HG02763 (cell line): ENCODE measurements around the gene DNAH17.

Source experiments
- ATAC-seq: cut with Tn5 transposase; IDR thresholded peaks from one replicate; pipeline ENCODE4 v1.9.1; 2021; ENCODE audit warnings: mild to moderate bottlenecking, moderate library complexity; ENCODE audit not compliant: unreplicated experiment

DNAH17 gene

GRCh38 chr17:78550464-78550863 lies 26.7 kb downstream of the DNAH17 start:
- no peak for ATAC-seq

- no peak for ATAC-seq
Measured at GRCh38 chr17:78548725-78549124, 28.5 kb downstream of the DNAH17 start.

DNA sequence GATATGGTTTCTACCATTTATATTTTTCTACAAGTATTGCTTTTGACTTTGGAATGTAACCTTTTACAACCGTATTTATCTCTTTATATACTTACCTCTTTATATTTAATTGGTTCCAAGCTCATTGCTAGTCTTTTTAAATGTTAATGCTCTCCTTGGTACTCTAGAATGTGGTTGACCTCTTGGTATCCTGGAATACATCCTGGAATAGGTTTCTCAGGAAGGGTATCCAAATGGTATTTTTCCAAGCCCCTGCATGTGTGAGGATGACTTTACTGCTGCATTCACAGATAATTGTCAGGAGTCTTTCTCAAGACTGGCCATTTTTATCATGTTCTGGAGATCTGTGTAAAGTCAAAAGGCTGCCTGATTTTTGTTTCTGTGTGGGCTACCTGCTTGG lies 30.2 kb downstream of the DNAH17 start:
- no peak for ATAC-seq

- ATAC-seq, result no peak
Measured at GRCh38 chr17:78546476-78546875, 30.7 kb downstream of the DNAH17 start.

DNA sequence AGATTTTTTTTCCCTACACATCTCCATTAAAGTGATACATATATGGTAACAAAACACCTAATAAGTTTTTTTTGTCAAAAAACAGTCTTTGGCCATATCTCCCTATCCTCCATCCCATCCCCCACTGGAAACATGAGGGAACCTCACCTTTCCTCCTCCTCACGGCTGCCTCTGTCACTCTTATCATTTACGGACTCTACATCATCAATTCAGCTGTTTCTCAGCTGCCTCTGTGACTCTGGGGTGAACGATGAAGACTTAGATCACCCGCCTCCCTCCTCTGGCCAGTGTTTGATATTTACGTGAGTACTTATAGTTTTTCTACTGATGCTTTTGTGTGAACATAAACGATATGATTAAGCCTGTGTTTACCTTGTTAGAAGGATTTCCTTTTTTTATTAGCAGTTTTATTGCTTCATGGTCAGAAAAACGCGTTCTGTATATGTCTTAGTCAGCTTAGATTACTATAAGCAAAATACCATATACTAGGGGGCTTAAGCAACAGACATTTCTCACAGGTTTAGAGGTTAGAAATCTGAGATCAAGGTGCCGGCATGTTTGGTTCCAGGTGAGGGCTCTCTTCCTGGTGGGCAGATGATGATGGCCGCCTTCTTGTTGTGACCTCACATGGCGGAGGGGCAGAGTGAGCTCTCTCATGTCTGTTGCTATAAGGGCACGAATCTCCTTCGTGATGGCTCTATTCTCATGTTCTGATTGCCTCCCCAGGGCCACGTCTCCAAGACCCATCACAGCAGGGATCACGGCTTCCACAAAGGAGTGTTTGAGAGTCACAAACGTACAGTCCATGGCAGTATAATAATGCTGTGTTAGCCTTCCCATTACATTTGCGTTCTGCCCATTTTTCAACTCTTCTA lies 32.1 kb downstream of the DNAH17 start:
- ATAC-seq, result no peak

DNA sequence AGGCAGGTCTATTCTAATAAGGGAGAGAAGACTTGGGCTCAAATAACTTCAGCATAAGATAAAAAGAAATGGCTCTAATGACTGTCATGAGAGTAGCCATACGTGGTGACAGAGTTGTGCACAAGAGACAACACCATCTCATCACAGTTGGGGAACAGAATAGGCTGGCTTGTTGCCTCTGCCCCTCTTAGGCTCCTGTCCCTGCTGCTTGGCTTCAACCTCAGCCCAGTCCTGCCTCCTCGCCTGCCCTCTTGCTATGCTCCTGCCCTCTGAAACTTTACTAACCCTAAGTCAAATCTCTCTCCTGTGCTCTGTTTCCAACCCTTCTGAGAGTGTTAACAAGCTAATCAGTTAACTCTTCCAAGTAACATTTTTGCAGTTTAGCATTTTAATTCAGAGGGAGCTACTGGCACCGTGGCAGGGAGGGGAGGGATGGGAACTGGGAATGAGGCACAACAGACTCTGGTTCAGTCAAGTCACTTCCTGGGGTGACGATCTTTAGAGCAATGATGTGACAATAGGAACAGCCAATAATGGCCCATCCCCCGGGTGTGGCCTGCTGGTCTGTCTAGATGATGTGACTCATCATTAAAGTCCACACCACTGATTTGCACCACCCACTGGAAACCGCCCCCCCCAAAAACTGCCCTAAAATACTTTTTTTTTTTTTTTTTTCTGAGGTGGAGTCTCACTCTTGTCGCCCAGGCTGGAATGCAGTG lies 35.5 kb downstream of the DNAH17 start:
- ATAC-seq, result no peak

DNA sequence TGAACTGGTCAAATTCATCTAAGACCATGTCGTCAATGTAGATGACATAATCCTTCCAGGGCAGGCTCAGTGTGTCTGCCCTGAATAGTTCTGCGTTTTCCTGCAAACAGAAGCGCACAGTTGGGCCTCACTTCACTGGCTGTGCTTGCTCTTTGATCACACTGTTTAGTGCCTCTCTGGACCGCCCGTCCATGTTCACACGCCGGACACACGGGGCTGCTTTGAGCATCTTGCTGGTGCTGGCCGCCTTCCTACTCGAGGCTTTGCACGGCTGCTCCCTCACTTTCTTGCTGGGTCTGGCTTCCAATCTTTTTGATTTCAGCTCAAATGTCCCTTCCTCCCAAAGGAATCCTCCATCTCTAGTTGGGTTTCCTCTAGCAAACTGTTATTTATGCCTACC lies 37.4 kb downstream of the DNAH17 start:
- no peak for ATAC-seq

DNA sequence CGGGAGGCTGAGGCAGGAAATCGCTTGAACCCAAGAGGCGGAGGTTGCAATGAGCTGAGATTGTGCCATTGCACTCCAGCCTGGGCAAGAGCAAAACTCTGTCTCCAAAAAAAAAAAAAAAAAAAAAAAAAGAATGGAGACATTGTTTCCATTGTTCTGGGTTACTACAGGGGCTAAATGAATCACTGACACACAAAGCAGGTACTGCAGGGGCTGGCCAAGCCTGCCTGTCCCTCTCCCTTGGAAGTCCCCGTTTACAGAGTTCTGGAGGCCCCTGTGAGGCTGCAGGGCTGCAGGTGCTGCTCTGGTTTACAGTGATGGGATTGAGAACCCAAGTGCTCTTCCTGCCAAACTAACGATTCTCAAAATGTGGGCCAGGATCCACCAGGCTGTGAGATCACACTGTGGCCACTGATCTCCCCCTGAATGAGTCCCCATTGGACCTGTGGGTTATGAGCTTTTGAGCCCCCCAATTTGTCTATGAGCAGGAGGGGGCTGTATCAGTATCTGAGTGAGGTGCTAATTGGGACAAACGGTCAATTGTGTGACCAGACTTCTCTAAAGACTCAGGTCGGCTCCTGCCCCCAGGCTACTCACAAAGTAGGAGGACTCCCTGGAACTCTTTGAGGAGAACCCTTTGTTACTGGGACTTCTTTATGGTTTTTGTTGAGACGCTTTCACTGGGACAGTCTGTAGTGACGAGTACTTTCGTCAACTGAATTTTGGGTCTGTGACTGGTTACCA lies 39.0 kb downstream of the DNAH17 start:
- no peak for ATAC-seq

DNA sequence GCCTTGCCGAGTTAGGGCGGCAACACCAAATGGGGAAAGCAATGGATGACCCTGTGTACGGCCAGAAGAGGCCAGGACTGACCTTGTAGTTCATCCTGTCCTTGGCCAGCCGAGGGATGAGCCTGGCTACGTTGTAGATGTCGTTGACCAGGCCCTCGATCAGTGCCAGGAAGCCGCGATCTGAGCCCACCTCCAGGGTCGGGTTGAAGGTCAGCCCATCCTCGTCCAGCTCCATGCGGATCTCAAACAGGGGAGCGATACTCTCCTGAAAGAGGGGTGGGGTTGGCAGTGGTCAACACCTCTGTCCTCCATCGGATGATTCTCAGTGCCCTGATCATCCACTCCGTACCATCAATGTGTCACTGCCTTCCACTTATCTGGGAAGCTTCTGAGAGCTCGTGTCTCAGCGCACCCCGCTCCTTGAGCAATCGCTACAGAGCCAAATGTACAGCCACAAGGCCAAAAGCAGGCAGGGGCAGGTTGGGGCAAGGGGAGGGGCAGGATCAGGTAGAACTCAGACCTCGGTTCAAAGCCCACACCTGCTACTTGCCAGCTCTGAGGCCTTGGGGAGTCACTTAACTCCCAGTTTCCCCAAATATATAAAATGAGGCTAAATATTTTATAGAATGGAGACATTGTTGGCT lies 39.9 kb downstream of the DNAH17 start:
- no peak for ATAC-seq

DNA sequence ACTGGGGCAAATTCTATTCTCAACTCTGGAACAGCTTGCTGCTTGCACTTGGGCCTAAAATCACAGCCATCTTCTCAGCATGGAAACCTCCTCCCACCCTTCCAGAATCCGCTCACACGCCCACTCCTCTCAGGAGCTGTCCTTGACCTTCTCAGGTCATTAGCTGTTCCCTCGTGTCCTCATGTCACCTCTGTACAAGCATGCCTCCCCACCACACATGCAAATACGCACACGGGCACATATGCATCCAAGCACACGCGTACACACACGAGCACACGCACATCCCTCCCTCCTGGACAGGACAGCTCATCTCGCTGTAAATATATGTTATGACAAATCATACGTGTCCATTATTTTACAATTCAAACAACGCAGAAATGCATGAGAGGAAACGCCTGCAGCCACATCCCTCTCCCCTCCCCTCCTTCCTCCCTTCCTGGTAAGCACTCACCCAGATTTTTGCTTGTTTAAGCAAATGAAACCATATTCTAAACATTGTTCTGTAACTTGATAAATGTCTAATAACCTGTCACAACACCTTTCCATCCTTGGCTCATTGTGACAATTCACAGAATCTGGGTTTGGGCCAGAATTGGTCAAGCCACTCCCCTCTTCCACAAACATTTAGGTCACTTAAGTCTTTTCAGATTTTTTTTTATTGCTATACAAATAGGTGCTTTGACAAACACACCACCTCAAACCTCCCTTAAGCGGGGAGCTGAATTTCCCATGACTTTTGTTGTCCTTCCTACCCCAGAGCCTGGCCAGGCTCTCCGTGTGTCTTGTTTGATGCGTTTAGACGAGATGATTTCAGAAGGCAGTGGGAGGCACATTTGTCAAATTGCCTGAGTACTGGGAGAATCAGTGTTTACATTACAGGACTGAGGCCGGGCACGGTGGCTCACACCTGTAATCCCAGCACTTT lies 41.7 kb downstream of the DNAH17 start:
- ATAC-seq, result no peak

DNA sequence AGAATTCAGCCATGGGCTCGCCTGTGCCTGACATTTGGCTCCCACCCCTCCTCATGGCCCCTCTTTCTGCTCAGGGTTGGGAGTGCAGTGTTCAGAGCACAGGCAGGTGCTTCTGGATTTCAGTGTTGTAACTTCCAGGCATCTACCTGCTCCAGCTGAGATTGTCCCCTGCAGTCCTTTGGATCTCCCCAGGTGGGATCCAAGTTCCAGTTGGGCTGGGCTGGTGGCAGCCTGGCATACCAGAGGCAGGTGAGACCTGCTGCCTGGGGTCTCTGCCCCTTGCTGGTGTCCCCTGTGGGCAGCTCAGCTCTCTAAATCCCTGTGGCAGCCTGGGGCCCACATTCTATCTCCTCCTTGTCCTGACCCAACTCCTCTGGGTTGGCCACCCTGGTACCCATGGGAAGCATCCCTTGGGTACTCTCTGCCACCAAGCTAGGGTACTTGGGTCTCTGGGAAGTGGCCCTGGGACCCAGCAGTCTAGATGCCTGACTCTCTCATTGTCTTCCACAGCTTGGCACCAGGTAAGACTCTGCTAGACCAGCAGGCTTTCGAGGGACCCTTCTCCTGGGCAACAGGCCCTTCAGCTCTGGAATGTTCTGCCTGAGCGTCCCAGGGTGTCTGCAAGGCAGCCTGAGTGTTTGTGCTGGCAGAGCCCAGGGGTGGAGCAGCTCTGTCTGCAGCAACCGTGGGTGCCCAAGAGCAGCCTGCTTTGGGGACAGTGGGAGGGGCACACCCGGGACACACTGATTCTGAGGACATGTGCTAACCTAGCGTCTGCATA lies 42.5 kb downstream of the DNAH17 start:
- no peak for ATAC-seq

DNA sequence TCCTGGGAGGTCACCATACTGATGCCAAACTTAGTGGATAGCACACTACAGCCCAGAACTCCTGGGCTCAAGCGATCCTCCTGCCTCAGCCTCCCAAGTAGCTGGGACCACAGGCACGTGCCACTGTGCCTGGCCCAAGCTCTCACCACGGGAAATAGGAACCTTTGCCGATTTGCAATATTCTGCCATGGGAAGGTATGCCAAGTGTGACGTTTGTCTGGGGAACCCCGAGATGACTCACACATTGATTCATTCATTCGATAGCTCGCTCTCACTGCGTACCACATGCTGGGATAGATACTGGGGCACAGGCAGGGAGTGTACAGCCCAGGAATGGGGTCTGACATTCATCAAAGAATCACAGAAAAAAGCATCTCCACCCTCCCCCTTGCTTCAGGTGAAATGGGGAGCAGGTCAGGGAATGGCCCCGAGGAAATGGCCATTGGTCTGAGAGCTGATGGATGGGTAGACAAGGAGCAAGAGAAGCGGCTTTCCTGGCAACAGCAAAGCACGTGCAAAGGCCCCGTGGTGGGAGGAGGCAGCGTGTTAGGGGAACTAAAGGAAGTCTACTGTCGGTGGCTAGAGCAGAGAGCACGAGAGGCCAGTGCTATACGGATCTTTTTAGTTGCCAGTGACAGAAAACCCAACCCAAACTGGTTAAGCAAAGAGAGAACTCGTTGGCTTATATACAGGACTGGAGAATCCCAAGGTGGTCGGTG lies 44.1 kb downstream of the DNAH17 start:
- no peak for ATAC-seq

DNA sequence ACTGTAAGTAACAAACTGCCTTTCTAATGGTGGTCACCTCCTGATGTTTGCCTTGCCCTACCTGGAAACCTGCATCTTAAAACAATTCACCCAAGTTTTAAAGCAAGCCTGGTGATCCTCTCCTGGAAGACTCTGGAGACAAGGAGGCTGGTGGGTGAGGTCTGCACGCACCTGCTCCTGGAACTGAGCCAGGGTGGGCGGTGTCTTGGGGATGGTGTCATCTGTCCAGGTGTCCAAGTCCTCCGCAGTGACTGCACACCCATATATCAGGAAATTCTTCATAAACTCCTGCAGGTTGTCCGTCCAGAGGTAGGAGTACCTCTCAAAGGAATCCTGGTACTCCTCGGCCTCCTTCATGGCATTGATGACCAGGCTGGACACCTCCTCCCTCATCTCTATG lies 44.9 kb downstream of the DNAH17 start:
- no peak for ATAC-seq

GRCh38 chr17:78530675-78531074 lies 46.5 kb downstream of the DNAH17 start:
- ATAC-seq, result no peak

GRCh38 chr17:78529871-78530670 lies 47.1 kb downstream of the DNAH17 start:
- no peak for ATAC-seq

DNA sequence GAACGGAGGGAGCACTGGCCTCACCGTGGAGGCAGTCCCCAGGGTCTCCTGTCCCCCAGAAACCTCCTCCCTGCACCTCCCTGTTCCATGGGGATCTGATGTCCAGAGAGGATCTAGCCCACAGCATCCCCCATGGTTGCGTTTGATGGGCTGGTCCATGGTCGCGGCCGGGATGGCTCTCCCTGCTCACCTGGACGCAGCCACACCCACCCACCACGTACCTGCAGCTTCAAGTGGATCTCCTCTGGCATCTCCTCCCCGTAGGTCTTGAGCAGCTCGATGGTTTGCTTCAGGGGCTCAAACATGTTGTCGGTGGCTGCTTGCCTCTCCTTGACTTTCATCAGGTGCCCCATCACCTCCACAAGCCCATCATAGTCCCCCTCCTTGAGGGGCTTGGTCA lies 47.9 kb downstream of the DNAH17 start:
- no peak for ATAC-seq

DNA sequence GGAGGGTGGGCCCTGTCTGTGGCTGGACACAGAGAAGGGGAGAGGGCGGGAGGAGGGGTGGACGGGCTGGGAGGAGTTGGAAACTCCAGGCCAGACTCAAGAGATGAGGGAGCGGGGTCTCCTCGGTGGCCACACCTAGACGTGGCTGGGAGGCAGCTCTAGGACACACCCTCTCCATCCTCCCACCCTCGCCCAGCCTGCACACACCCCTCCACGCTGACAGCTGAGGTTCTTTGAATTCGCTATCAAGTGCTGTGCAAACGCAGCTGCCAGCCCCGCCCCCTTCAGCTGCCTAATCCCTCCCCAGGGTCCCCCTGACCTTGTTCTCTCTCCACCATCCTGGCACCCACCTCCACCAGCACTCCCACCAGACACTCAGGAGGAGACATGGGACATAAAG lies 48.7 kb downstream of the DNAH17 start:
- no peak for ATAC-seq

- ATAC-seq, result no peak
Measured at GRCh38 chr17:78527345-78527744, 49.9 kb downstream of the DNAH17 start.
